Measurements from ENCODE around the gene HASPIN.
A peak's percentile ranks its signal among the peaks of the same experiment; 100 is the strongest.

GRCh38 chr17:3691617-3692067 lies 32.1 kb upstream of the HASPIN start:
- TF ChIP-seq CTCF (IDR thresholded peaks at IDR 0.05; ENCODE audit: low read length) (peak; percentile 15; the same call in 1 of the 2 replicates), EZH2 (IDR thresholded peaks at IDR 0.05; ENCODE audit: borderline replicate concordance, low read length) (no peak)

All from OCI-LY1 (cell line).